ENCODE data around the gene CCT8. TPM values are rescaled to one million over a fixed set of nuclear protein-coding genes. Genes with fewer than 3 reads are reported as not detected.

The CCT8 gene
- total RNA-seq, 1 experiment from 2014 or later: 221 TPM

DNA sequence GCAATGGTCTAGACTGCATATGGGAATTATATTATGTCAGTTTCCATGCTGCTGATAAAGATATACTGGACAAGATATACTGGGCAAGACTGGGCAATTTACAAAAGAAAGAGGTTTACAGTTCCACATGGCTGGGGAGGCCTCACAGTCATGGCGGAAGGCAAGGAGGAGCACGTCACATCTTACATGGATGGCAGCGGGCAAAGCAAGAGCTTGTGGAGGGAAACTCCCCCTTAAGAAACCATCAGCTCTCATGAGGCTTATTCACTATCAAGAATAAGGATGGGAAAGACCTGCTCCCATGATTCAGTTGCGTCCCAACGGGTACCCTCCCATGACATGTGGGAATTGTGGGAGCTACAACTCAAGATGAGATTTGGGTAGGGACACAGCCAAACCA is 21.2 kb downstream of the CCT8 start:
- no peaks in the 10 kb centered on the region for H3K4me1 Mint-ChIP-seq (ENCODE audit: insufficient read depth, unreplicated experiment)
- H3K27me3 Mint-ChIP-seq (ENCODE audit: insufficient read depth, unreplicated experiment): no peaks in the 10 kb centered on the region
- H3K27ac Mint-ChIP-seq (ENCODE audit: low read depth, unreplicated experiment): no peak overlapping the region
- H3K36me3 Mint-ChIP-seq (ENCODE audit: insufficient read depth, unreplicated experiment): peaks cover 8% of the 10 kb centered on the region
- ChIA-PET POLR2A (interaction anchor here (0.7 to 1.7 kb wide), 3 partner anchors 12 to 22 kb away, joined by 3 to 4 read pairs (median 3); no protein-coding TSS in a partner anchor), CTCF (no interaction called here)
- no peak for TF ChIP-seq CTCF (IDR thresholded peaks at IDR 0.05; ENCODE audit: unreplicated experiment)
- no peak for DNase-seq (ENCODE audit: unreplicated experiment)
- no peak overlapping the region for H3K4me3 Mint-ChIP-seq (ENCODE audit: unreplicated experiment)
- intact Hi-C loops (cut with micrococcal nuclease): no loop called here
- no peaks in the 10 kb centered on the region for H3K9me3 Mint-ChIP-seq (ENCODE audit: unreplicated experiment)
- no TSS peak for BruUV-seq (replicated peaks)

- BruUV-seq (replicated peaks): no TSS peak
Observed at GRCh38 chr21:29034678-29035077, 38.8 kb downstream of the CCT8 start.

GRCh38 chr21:29033871-29034270 is 39.6 kb downstream of the CCT8 start:
- Mint-ChIP-seq H3K27ac (ENCODE audit: low read depth, unreplicated experiment) (peak overlapping the region; percentile 6), H3K4me1 (ENCODE audit: insufficient read depth, unreplicated experiment) (no peaks in the 10 kb centered on the region), H3K4me3 (ENCODE audit: unreplicated experiment) (no peak overlapping the region), H3K9me3 (ENCODE audit: unreplicated experiment) (no peaks in the 10 kb centered on the region), H3K36me3 (ENCODE audit: insufficient read depth, unreplicated experiment) (peaks cover 85% of the 10 kb centered on the region), H3K27me3 (ENCODE audit: insufficient read depth, unreplicated experiment) (no peaks in the 10 kb centered on the region)
- no peak for TF ChIP-seq CTCF (IDR thresholded peaks at IDR 0.05; ENCODE audit: unreplicated experiment)
- POLR2A ChIA-PET: interaction anchor here (0.7 to 1.0 kb wide), 3 partner anchors 9 to 21 kb away, joined by 3 to 4 read pairs (median 4); no protein-coding TSS in a partner anchor
- intact Hi-C loops (cut with micrococcal nuclease): no loop called here
- no TSS peak for BruUV-seq (replicated peaks)
- CTCF ChIA-PET: interaction anchor here (0.6 kb wide), 1 partner anchor 28 kb away, joined by 3 read pairs; no protein-coding TSS in a partner anchor
- no peak for DNase-seq (ENCODE audit: unreplicated experiment)

More at GRCh38 chr21:29034678-29035077, 38.8 kb downstream of the CCT8 start:
- no peak overlapping the region for H3K4me3 Mint-ChIP-seq (ENCODE audit: unreplicated experiment)
- no peak overlapping the region for H3K27ac Mint-ChIP-seq (ENCODE audit: low read depth, unreplicated experiment)
- POLR2A ChIA-PET: no interaction called here
- CTCF ChIA-PET: interaction anchor here (0.6 kb wide), 1 partner anchor 189 kb away, joined by 3 read pairs; no protein-coding TSS in a partner anchor
- H3K27me3 Mint-ChIP-seq (ENCODE audit: insufficient read depth, unreplicated experiment): no peaks in the 10 kb centered on the region
- no peak for TF ChIP-seq CTCF (IDR thresholded peaks at IDR 0.05; ENCODE audit: unreplicated experiment)
- DNase-seq (ENCODE audit: unreplicated experiment): no peak
- no peaks in the 10 kb centered on the region for H3K9me3 Mint-ChIP-seq (ENCODE audit: unreplicated experiment)
- H3K4me1 Mint-ChIP-seq (ENCODE audit: insufficient read depth, unreplicated experiment): no peaks in the 10 kb centered on the region
- intact Hi-C loops (cut with micrococcal nuclease): no loop called here
- peaks cover 85% of the 10 kb centered on the region for H3K36me3 Mint-ChIP-seq (ENCODE audit: insufficient read depth, unreplicated experiment)

DNA sequence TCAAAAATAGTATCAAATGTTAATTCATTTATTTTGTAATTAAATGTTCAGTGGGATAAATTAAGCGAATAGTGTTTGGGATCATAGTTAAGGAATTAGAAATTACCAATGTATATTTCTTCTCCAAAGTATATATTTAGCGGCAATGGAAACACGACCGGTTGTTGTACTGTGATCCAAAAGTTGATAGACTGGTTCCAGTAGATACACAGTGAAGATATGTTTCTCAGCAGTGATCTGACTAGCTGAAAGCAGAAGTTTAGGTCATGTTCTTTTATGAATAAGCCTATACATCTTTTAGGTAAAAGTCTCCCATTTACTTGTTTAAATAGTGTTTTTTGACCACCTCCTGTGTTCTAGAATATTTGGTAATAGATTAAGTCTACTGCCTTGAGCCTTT is 40.1 kb downstream of the CCT8 start:
- Mint-ChIP-seq H3K4me3 (ENCODE audit: unreplicated experiment) (no peak overlapping the region), H3K27me3 (ENCODE audit: insufficient read depth, unreplicated experiment) (no peaks in the 10 kb centered on the region), H3K9me3 (ENCODE audit: unreplicated experiment) (no peaks in the 10 kb centered on the region), H3K36me3 (ENCODE audit: insufficient read depth, unreplicated experiment) (peaks cover 85% of the 10 kb centered on the region), H3K27ac (ENCODE audit: low read depth, unreplicated experiment) (peak overlapping the region; percentile 6), H3K4me1 (ENCODE audit: insufficient read depth, unreplicated experiment) (no peaks in the 10 kb centered on the region)
- intact Hi-C loops (cut with micrococcal nuclease): no loop called here
- no TSS peak for BruUV-seq (replicated peaks)
- POLR2A ChIA-PET: interaction anchor here (0.6 to 1.0 kb wide), 3 partner anchors 8 to 87 kb away, joined by 3 to 4 read pairs (median 4); no protein-coding TSS in a partner anchor
- TF ChIP-seq CTCF (IDR thresholded peaks at IDR 0.05; ENCODE audit: unreplicated experiment): no peak
- CTCF ChIA-PET: interaction anchor here (0.8 kb wide), 1 partner anchor 56 kb away, joined by 3 read pairs; no protein-coding TSS in a partner anchor
- DNase-seq (ENCODE audit: unreplicated experiment): no peak

All from MCF 10A (cell line).